Hepatocyte (in vitro differentiated cells): ENCODE data around the gene TK2. TPM values are rescaled to one million over a fixed set of nuclear protein-coding genes. Genes with fewer than 3 reads are reported as not detected.
A peak's percentile ranks its signal among the peaks of the same experiment; 100 is the strongest.

Source experiments
- DNase-seq: peaks from one replicate; pipeline ENCODE4 v3.0.0-alpha.2; 2016; ENCODE audit warnings: low spot score
- H2AFZ ChIP-seq: fragments of 200-600 bp; sonication (generic); 2 replicates; pipeline ENCODE4 v1.6.0; 2016; ENCODE audit warnings: antibody characterized with exemption, mild to moderate bottlenecking
- H3K27ac ChIP-seq: fragments of 200-600 bp; sonication (generic); 2 replicates; pipeline ENCODE4 v1.5.1; 2016; ENCODE audit warnings: mild to moderate bottlenecking
- H3K27me3 ChIP-seq: fragments of 200-600 bp; sonication (generic); 2 replicates; pipeline ENCODE4 v1.6.1; 2016
- H3K36me3 ChIP-seq: fragments of 200-600 bp; sonication (generic); replicated peaks from 2 replicates; pipeline ENCODE4 v1.5.1; 2016; ENCODE audit warnings: low read depth; ENCODE audit not compliant: insufficient read depth
- H3K4me1 ChIP-seq: fragments of 200-600 bp; sonication (generic); 2 replicates; pipeline ENCODE4 v1.5.1; 2016; ENCODE audit warnings: mild to moderate bottlenecking, moderate library complexity; ENCODE audit not compliant: insufficient read depth
- H3K4me2 ChIP-seq: fragments of 200-600 bp; sonication (generic); 2 replicates; pipeline ENCODE4 v1.6.0; 2016
- H3K4me3 ChIP-seq: fragments of 200-600 bp; sonication (generic); 2 replicates; pipeline ENCODE4 v1.5.1; 2016; ENCODE audit warnings: mild to moderate bottlenecking
- H3K79me2 ChIP-seq: fragments of 200-600 bp; sonication (generic); 2 replicates; pipeline ENCODE4 v1.6.0; 2017; ENCODE audit warnings: mild to moderate bottlenecking
- H3K9me2 ChIP-seq: fragments of 200-600 bp; sonication (generic); replicated peaks from 2 replicates; pipeline ENCODE4 v1.6.0; 2017; ENCODE audit warnings: mild to moderate bottlenecking; ENCODE audit not compliant: insufficient read depth
- H3K9me3 ChIP-seq: fragments of 200-600 bp; sonication (generic); 2 replicates; pipeline ENCODE4 v1.5.1; 2016; ENCODE audit warnings: low read depth, mild to moderate bottlenecking
- H4K20me1 ChIP-seq: fragments of 200-600 bp; sonication (generic); 2 replicates; pipeline ENCODE4 v1.6.0; 2016; ENCODE audit warnings: mild to moderate bottlenecking; ENCODE audit not compliant: insufficient read depth, poor library complexity, severe bottlenecking
- EZH2 ChIP-seq: fragments of 200-600 bp; sonication (generic); IDR thresholded peaks from 2 replicates; pipeline ENCODE4 v1.6.1; 2016; ENCODE audit warnings: antibody characterized with exemption, mild to moderate bottlenecking, borderline replicate concordance
- EZH2phosphoT487 ChIP-seq: fragments of 200-600 bp; sonication (generic); IDR thresholded peaks from one replicate; pipeline ENCODE4 v1.6.1; 2018; ENCODE audit warnings: antibody characterized with exemption, mild to moderate bottlenecking, low read depth, moderate library complexity; ENCODE audit not compliant: unreplicated experiment, severe bottlenecking
- WGBS: methylation state at CpG from one replicate; pipeline ENCODE4 v1.1.6; 2016; ENCODE audit warnings: low lambda C conversion rate; ENCODE audit errors: missing lambda C conversion rate; 5-methylcytosine and 5-hydroxymethylcytosine counted together
- polyA plus RNA-seq: library from polyadenylated mRNA; unstranded; fragments of >200 nt; fragmentation: Nextera tagmentation; extraction: Ambion mirVana; gene quantifications from 2 replicates; pipeline ENCODE4 v1.2.1, GENCODE V29; 2016
- total RNA-seq: library from RNA; depleted of rRNA; stranded (reverse); fragments of >200 nt; gene quantifications from 2 replicates; pipeline ENCODE4 v1.2.3, GENCODE V29; 2014
- TF ChIP-seq, protein P1 (sequence below): fragments of 200-600 bp; sonication (generic); IDR thresholded peaks from 2 replicates; pipeline ENCODE4 v1.5.1; 2016; ENCODE audit warnings: antibody characterized with exemption, mild to moderate bottlenecking; ENCODE audit not compliant: poor library complexity

TK2 gene
- total and polyA plus RNA-seq, 2 experiments from 2014 or later, result 10.1 to 14.3 TPM

DNA sequence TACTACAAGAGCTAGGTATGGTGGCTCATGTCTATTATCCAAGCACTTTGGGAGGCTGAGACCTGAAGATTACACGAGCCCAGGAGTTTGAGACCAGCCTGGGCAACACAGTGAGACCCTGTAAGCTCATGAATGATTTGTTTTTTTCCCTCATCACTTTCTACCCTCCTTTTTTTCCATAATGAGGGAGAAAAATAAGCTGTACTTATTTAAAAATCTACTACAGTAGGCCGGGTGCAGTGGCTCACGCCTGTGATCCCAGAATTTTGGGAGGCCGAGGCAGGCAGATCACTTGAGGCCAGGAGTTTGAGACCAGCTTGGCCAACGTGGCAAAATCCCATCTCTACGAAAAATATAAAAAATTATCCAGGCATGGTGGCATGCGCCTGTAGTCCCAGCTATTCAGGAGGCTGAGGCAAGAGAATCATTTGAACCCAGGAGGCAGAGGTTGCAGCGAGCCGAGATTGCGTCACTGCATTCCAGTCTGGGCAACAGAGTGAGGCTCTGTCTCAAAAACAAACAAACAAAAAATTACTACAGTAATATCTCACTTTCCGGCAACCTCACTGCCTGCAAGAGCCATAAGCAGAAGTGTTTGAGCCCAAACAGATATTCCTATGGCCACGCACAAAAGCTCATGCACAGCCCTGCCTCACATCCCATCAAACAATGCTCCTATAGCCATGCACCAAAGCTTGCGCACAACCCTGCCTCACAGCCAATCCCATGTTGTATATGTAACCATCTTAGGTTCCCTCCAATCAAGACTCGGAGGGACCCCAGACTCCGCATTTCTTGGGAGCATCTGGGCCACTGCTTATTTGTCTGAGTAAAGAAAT is 37.4 kb downstream of the TK2 start:
- no peak overlapping the region for H3K4me3 ChIP-seq

DNA sequence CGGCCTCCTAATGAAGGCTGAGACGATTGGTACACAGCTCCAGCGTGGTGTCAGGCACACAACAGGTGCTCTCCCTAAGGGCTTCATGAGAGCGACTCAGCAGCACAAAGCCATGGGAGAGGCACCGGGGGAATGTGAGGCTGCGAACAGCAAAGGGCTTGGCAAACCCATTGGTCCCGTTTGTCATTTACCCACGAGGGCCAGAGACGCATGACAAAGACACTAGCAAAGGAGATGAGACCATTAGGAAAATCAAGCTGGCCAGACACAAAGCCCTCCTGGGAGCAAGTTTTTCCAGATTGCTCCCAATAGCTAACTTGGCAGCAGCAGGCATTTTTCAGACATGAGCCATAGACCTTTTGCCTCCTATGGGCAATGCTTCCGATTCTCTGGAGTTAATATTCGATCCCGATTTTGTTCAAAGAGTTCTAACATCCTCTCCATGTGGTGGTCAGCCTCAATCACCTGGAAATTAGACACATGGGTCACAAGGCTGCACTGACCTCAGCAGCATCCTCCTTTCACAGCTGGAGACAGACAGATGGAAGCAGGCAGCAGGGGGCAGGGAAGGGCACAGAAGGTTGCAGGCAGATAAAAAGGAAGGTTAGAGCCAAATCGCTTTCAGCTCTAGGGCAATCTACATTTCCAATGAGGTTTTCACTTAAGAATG is 38.2 kb downstream of the TK2 start:
- Histone ChIP-seq H3K4me3 (no peak overlapping the region), H3K9me2 (no peaks in the 10 kb centered on the region), H3K27ac (peak overlapping the region; percentile 37), H3K4me2 (no peak overlapping the region), H3K9me3 (no peaks in the 10 kb centered on the region), H3K4me1 (peaks cover 5% of the 10 kb centered on the region), H4K20me1 (no peaks in the 10 kb centered on the region), H3K27me3 (no peaks in the 10 kb centered on the region), H2AFZ (no peak overlapping the region), H3K36me3 (no peaks in the 10 kb centered on the region), H3K79me2 (no peaks in the 10 kb centered on the region)
- 74% methylated on average over 13 of the region's 13 CpGs for WGBS
- DNase-seq, result no peak
- TF ChIP-seq EZH2phosphoT487 (no peak), EZH2 (no peak)
- TF ChIP-seq, protein P1, sequence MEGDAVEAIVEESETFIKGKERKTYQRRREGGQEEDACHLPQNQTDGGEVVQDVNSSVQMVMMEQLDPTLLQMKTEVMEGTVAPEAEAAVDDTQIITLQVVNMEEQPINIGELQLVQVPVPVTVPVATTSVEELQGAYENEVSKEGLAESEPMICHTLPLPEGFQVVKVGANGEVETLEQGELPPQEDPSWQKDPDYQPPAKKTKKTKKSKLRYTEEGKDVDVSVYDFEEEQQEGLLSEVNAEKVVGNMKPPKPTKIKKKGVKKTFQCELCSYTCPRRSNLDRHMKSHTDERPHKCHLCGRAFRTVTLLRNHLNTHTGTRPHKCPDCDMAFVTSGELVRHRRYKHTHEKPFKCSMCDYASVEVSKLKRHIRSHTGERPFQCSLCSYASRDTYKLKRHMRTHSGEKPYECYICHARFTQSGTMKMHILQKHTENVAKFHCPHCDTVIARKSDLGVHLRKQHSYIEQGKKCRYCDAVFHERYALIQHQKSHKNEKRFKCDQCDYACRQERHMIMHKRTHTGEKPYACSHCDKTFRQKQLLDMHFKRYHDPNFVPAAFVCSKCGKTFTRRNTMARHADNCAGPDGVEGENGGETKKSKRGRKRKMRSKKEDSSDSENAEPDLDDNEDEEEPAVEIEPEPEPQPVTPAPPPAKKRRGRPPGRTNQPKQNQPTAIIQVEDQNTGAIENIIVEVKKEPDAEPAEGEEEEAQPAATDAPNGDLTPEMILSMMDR, result no peak

More for the DNA sequence above, 37.4 kb downstream of the TK2 start:
- no peak for DNase-seq
- TF ChIP-seq, protein P1, result no peak
- TF ChIP-seq EZH2phosphoT487 (no peak), EZH2 (no peak)
- no peak overlapping the region for H3K4me2 ChIP-seq
- H3K36me3 ChIP-seq, result no peaks in the 10 kb centered on the region
- H2AFZ ChIP-seq, result no peak overlapping the region
- no peaks in the 10 kb centered on the region for H4K20me1 ChIP-seq
- peak overlapping the region; percentile 55 for H3K27ac ChIP-seq
- 88% methylated on average over 15 of the region's 15 CpGs for WGBS
- H3K27me3 ChIP-seq, result no peaks in the 10 kb centered on the region
- no peaks in the 10 kb centered on the region for H3K79me2 ChIP-seq
- H3K9me3 ChIP-seq, result no peaks in the 10 kb centered on the region
- H3K9me2 ChIP-seq, result no peaks in the 10 kb centered on the region
- H3K4me1 ChIP-seq, result peaks cover 11% of the 10 kb centered on the region

GRCh38 chr16:66510711-66511601 is 39.0 kb downstream of the TK2 start:
- no peaks in the 10 kb centered on the region for H3K9me3 ChIP-seq
- H3K4me2 ChIP-seq, result no peak overlapping the region
- no peaks in the 10 kb centered on the region for H3K4me1 ChIP-seq
- no peak overlapping the region for H3K4me3 ChIP-seq
- H3K27me3 ChIP-seq, result no peaks in the 10 kb centered on the region
- WGBS, result 89% methylated on average over 12 of the region's 12 CpGs
- H3K79me2 ChIP-seq, result no peaks in the 10 kb centered on the region
- H2AFZ ChIP-seq, result no peak overlapping the region
- H3K9me2 ChIP-seq, result no peaks in the 10 kb centered on the region
- no peak overlapping the region for H3K27ac ChIP-seq
- DNase-seq, result no peak
- TF ChIP-seq, protein P1, result no peak
- no peak for TF ChIP-seq EZH2
- no peak for TF ChIP-seq EZH2phosphoT487
- H4K20me1 ChIP-seq, result no peaks in the 10 kb centered on the region
- no peaks in the 10 kb centered on the region for H3K36me3 ChIP-seq
